Activated T-cell treated with anti-CD3 and anti-CD28 coated beads for 24 hours (primary cell): Measurements from ENCODE around the gene COPRS.
"Not testable (repeated sequence)": the region's sequence is repeated elsewhere in the genome, so short reads cannot be mapped to it uniquely, and the experiment has no call there.

Experiments
- DNase-seq: peaks from one replicate; pipeline ENCODE4 v3.0.0-alpha.2; 2020; ENCODE audit warnings: low read depth

The COPRS gene

GRCh38 chr17:31843070-31843745, 15.8 kb downstream of the COPRS start:
- DNase-seq, result no peak

GRCh38 chr17:31842195-31843069, 16.6 kb downstream of the COPRS start:
- peak; percentile 47 for DNase-seq

- DNase-seq, result no peak
Observed at GRCh38 chr17:31841850-31842194, 17.2 kb downstream of the COPRS start.

- DNase-seq, result no peak
Observed at GRCh38 chr17:31838636-31839225, 20.3 kb downstream of the COPRS start.

- DNase-seq, result no peak
Observed at GRCh38 chr17:31835984-31836383, 23.1 kb downstream of the COPRS start.

- no peak for DNase-seq
Observed at GRCh38 chr17:31834448-31834847, 24.6 kb downstream of the COPRS start.

- no peak for DNase-seq
Observed at GRCh38 chr17:31832746-31833145, 26.3 kb downstream of the COPRS start.

GRCh38 chr17:31830971-31831858, 27.8 kb downstream of the COPRS start:
- no peak for DNase-seq

GRCh38 chr17:31829649-31830048, 29.4 kb downstream of the COPRS start:
- DNase-seq, result no peak

GRCh38 chr17:31828955-31829354, 30.1 kb downstream of the COPRS start:
- not testable (repeated sequence) for DNase-seq

- no peak for DNase-seq
Observed at GRCh38 chr17:31825961-31826691, 32.9 kb downstream of the COPRS start.

GRCh38 chr17:31824766-31825360, 34.2 kb downstream of the COPRS start:
- DNase-seq, result no peak

GRCh38 chr17:31823014-31823413, 36.0 kb downstream of the COPRS start:
- DNase-seq, result no peak

GRCh38 chr17:31820691-31821435, 38.2 kb downstream of the COPRS start:
- DNase-seq, result no peak

GRCh38 chr17:31819578-31819977, 39.5 kb downstream of the COPRS start:
- no peak for DNase-seq

GRCh38 chr17:31818863-31819262, 40.2 kb downstream of the COPRS start:
- DNase-seq, result not testable (repeated sequence)

- no peak for DNase-seq
Observed at GRCh38 chr17:31815212-31815730, 43.8 kb downstream of the COPRS start.

GRCh38 chr17:31811101-31811500, 47.9 kb downstream of the COPRS start:
- DNase-seq, result no peak

GRCh38 chr17:31809876-31810275, 49.2 kb downstream of the COPRS start:
- DNase-seq, result not testable (repeated sequence)

GRCh38 chr17:31808521-31809050, 50.5 kb downstream of the COPRS start:
- no peak for DNase-seq
